GM12872 (cell line): ENCODE results near the gene CMPK1.

Source experiments
- TF ChIP-seq, protein P1 (sequence below): IDR thresholded peaks from 3 replicates; pipeline ENCODE4 v1.5.1; 2011; ENCODE audit warnings: low read depth, mild to moderate bottlenecking, low read length, moderate library complexity; ENCODE audit not compliant: insufficient read depth

The CMPK1 gene

DNA sequence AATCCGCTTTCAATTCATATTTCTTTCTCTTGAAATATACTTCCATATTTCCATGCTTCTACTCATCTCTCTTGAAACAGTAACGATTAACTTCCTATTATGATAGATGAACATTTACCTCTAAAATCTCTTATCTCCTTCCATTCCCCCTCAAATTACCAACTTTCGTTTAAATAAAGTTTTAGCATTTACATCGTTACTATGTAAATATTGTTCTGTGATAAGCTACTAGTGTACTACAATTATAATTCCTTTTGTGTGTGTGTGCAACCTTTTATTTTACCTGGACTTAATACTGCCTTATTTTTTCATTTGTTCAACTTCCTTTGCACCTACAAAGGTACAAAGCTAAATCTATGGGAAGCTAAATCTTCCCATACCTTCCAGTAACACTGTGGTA is 87.0 kb downstream of the CMPK1 start:
- TF ChIP-seq, protein P1, sequence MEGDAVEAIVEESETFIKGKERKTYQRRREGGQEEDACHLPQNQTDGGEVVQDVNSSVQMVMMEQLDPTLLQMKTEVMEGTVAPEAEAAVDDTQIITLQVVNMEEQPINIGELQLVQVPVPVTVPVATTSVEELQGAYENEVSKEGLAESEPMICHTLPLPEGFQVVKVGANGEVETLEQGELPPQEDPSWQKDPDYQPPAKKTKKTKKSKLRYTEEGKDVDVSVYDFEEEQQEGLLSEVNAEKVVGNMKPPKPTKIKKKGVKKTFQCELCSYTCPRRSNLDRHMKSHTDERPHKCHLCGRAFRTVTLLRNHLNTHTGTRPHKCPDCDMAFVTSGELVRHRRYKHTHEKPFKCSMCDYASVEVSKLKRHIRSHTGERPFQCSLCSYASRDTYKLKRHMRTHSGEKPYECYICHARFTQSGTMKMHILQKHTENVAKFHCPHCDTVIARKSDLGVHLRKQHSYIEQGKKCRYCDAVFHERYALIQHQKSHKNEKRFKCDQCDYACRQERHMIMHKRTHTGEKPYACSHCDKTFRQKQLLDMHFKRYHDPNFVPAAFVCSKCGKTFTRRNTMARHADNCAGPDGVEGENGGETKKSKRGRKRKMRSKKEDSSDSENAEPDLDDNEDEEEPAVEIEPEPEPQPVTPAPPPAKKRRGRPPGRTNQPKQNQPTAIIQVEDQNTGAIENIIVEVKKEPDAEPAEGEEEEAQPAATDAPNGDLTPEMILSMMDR, result no peak

DNA sequence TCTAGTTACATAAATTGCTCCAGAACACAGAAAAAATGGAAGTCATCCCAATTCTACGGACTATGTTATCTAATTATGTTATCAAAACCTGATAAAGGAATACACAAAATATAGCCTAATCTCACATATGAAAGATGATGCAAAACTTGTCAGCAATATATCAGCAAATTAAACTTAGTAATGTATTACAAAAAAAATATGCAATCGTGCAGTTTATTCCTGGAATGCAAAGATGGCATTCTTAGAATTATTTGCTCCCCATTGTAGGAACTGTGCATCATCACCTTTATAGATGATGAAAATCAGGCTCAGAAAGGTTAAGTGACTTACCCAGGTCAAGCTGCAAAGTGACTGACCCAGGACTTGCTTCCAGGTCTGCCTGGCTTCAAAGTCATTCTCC is 90.3 kb downstream of the CMPK1 start:
- TF ChIP-seq, protein P1, result no peak

DNA sequence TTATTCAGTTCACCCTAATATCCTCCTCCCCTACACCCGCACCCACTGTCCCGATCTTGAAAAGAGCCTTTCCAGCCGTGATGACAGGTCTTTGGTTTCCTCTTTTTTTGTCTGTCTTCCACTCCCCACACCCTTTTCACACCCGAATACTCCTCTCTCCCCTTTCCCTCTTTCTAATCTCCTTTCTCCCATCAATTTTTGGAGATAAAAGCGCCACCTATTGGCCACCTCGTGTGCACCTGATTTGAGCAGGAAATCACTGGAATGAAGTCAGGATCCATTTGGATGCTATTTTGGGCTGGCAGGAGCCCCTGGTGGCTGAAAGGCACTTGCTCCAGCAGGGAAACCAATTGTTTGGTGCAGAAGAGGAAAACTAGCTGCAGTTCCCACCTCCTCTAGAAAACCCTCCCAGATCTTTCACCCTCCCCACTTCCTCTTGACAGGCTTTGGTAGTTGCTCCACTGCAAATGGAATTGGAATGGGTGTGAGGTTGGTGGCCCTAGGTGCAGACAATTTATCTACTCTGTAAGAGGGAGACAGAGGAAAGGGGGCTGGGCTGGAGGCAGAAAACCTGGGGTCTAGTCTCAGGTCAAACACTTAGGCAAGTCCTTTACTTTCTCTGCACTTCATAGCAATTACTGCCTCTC is 90.9 kb downstream of the CMPK1 start:
- TF ChIP-seq, protein P1, result peak; percentile 63
